Keratinocyte (primary cell): ENCODE data around the gene OR2V2.
"Not testable (repeated sequence)": the region's sequence is repeated elsewhere in the genome, so short reads cannot be mapped to it uniquely, and the experiment has no call there.

ENCODE experiments used
- CTCF ChIP-seq, 3 experiments: IDR thresholded peaks in 1 of 3; conservative IDR thresholded peaks in 1 of 3; optimal IDR thresholded peaks in 1 of 3; 2 replicates in 2 of 3; 3 replicates in 1 of 3; pipeline versions ENCODE3 to v1.5.1; 2011; ENCODE audit warnings: low read length in 3 of 3, mild to moderate bottlenecking in 3 of 3, moderate library complexity in 2 of 3, control low read depth in 1 of 3, inconsistent platforms in 1 of 3; ENCODE audit not compliant: insufficient read depth in 2 of 3; ENCODE audit errors: extremely low read depth in 1 of 3
- EZH2 ChIP-seq: IDR thresholded peaks from one replicate; pipeline ENCODE4 v1.6.1; 2012; ENCODE audit warnings: inconsistent platforms, mild to moderate bottlenecking, low read length, moderate library complexity

GRCh38 chr5:181130081-181130480 is 17.3 kb upstream of the OR2V2 start:
- not testable (repeated sequence) for TF ChIP-seq CTCF (optimal IDR thresholded peaks at IDR 0.05 in 1 of 3, IDR thresholded peaks at IDR 0.05 in 1 of 3, conservative IDR thresholded peaks at IDR 0.05 in 1 of 3; ENCODE audit: extremely low read depth in 1 of 3, insufficient read depth in 2 of 3, low read length in 3 of 3); EZH2
